ENCODE results near the gene CAPN11. TPM values are rescaled to one million over a fixed set of nuclear protein-coding genes. Genes with fewer than 3 reads are reported as not detected.

CAPN11 gene
- total and polyA plus RNA-seq, 2 of the 4 experiments (the other 2 are of a cell fraction) = not detected

- no peaks in the 10 kb centered on the region for H3K79me1 ChIP-seq (ENCODE audit: low read depth in 1 of 2, low read length in 2 of 2)
- no peak overlapping the region for H2AFZ ChIP-seq (replicated peaks; ENCODE audit: low read length, poor library complexity)
- no TSS peak for BruUV-seq (replicated peaks)
- no peak overlapping the region for H2BK120ac ChIP-seq (ENCODE audit: low read depth, low read length)
- H2BK20ac ChIP-seq (ENCODE audit: low read depth, low read length) = no peak overlapping the region
- H3K4me2 ChIP-seq (ENCODE audit: low read depth, low read length) = no peak overlapping the region
- no peak overlapping the region for H3K27ac ChIP-seq (ENCODE audit: insufficient read depth, low read length)
- POLR2A ChIA-PET (ENCODE audit: unreplicated experiment) = no interaction called here
- no peak overlapping the region for H2BK5ac ChIP-seq (ENCODE audit: low read depth, low read length, poor library complexity, severe bottlenecking)
- no peaks in the 10 kb centered on the region for H3K36me3 ChIP-seq (ENCODE audit: control insufficient read depth, insufficient read depth, low read length)
- H4K5ac ChIP-seq (ENCODE audit: low read depth, low read length) = no peak overlapping the region
- no peaks in the 10 kb centered on the region for H4K20me1 ChIP-seq (ENCODE audit: insufficient read depth, low read length)
- H2BK15ac ChIP-seq (ENCODE audit: low read depth, low read length) = no peak overlapping the region
- no peak overlapping the region for H3K56ac ChIP-seq (ENCODE audit: extremely low read depth, insufficient read depth, low read length)
- H2AK9ac ChIP-seq (replicated peaks; ENCODE audit: low read depth, low read length, poor library complexity) = peak overlapping the region; percentile 28
- H3K18ac ChIP-seq (ENCODE audit: low read depth, low read length) = no peak overlapping the region
- no peaks in the 10 kb centered on the region for H3K9me1 ChIP-seq (ENCODE audit: insufficient read depth, low read length)
- no peak overlapping the region for H3K4me3 ChIP-seq (ENCODE audit: insufficient read depth, low read depth, low read length)
- CTCF ChIA-PET = interaction anchor here (1.6 kb wide), 1 partner anchor 11 kb away, joined by 3 read pairs; no protein-coding TSS in a partner anchor
- H4K8ac ChIP-seq (ENCODE audit: low read depth in 2 of 2, low read length in 2 of 2) = no peak overlapping the region
- no peaks in the 10 kb centered on the region for H3K4me1 ChIP-seq (ENCODE audit: control insufficient read depth, insufficient read depth, low read length)
- no peak for ATAC-seq (ENCODE audit: low read depth)
- dilution Hi-C loops (cut with HindIII; ENCODE audit: low sequenced_read_pairs, unreplicated experiment) = no loop called here
- H3K27me3 ChIP-seq (ENCODE audit: control insufficient read depth, insufficient read depth, low read length) = peaks cover 18% of the 10 kb centered on the region
- in situ Hi-C loops (cut with MboI; ENCODE audit: low sequenced_read_pairs) = no loop called here
- H2AK5ac ChIP-seq (ENCODE audit: low read depth, low read length) = no peak overlapping the region
- WGBS, 2 experiments (ENCODE audit: extremely low coverage in 2 of 2, insufficient read length in 1 of 2) = 81% methylated on average over 3 of the region's 11 CpGs; no CpG with 5 or more reads in 1 of the 2 experiments
- no peak overlapping the region for H4K91ac ChIP-seq (ENCODE audit: insufficient read depth, low read depth, low read length)
- intact Hi-C loops (cut with micrococcal nuclease) = no loop called here
- no peak overlapping the region for H3K9ac ChIP-seq (ENCODE audit: low read depth, low read length)
- no peak overlapping the region for H3K23ac ChIP-seq (ENCODE audit: low read depth, low read length)
- no peaks in the 10 kb centered on the region for H3K9me3 ChIP-seq (ENCODE audit: control insufficient read depth, insufficient read depth, low read length)
- DNase-seq = no peak
- H3K4ac ChIP-seq (ENCODE audit: low read depth, low read length) = no peak overlapping the region
- TF ChIP-seq BHLHE40 (IDR thresholded peaks at IDR 0.05; ENCODE audit: low read depth, low read length) (no peak), POLR2A (IDR thresholded peaks at IDR 0.05; ENCODE audit: low read depth, low read length) (no peak), SMC3 (IDR thresholded peaks at IDR 0.05; ENCODE audit: low read depth, low read length) (no peak), MAFK (IDR thresholded peaks at IDR 0.05; ENCODE audit: low read depth, low read length) (no peak), NFE2L2 (IDR thresholded peaks at IDR 0.05; ENCODE audit: low read depth, low read length) (no peak), RCOR1 (IDR thresholded peaks at IDR 0.05; ENCODE audit: insufficient replicate concordance, low read length) (no peak), MXI1 (IDR thresholded peaks at IDR 0.05; ENCODE audit: borderline replicate concordance, low read depth, low read length) (no peak), CHD1 (IDR thresholded peaks at IDR 0.05; ENCODE audit: low read depth, low read length) (no peak), MAZ (IDR thresholded peaks at IDR 0.05; ENCODE audit: borderline replicate concordance, low read depth, low read length) (no peak), USF2 (IDR thresholded peaks at IDR 0.05; ENCODE audit: low read depth, low read length) (no peak), RAD21 (IDR thresholded peaks at IDR 0.05; ENCODE audit: low read length) (no peak)
- TF ChIP-seq, protein P1, sequence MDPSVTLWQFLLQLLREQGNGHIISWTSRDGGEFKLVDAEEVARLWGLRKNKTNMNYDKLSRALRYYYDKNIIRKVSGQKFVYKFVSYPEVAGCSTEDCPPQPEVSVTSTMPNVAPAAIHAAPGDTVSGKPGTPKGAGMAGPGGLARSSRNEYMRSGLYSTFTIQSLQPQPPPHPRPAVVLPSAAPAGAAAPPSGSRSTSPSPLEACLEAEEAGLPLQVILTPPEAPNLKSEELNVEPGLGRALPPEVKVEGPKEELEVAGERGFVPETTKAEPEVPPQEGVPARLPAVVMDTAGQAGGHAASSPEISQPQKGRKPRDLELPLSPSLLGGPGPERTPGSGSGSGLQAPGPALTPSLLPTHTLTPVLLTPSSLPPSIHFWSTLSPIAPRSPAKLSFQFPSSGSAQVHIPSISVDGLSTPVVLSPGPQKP (IDR thresholded peaks at IDR 0.05; ENCODE audit: borderline replicate concordance, low read depth, low read length) = no peak
- no peak overlapping the region for H3K14ac ChIP-seq (replicated peaks; ENCODE audit: low read depth, low read length)
These were observed 44.5 kb downstream of the CAPN11 start for GRCh38 chr6:44202972-44203750.
